ENCODE measurements around the gene ACADVL.

The ACADVL gene

DNA sequence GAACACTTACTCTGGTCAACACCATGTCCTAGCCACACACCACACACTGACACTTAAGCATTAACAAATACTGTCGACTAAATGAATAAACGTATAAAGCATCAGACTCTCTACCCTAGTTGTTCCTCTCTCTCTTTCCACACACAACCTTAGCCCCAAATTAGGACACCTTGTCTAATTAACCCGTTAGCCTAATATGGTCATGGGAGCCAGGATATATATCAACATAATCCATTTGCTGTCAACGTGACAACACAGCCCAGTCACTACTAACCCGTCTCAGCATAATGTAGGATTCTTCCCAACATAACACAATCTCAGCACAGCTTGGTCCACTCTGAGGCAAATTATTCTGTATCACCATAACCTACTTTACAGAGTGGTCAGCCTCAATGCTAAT, 12.4 kb downstream of the ACADVL start:
- TF ChIP-seq, protein P1, sequence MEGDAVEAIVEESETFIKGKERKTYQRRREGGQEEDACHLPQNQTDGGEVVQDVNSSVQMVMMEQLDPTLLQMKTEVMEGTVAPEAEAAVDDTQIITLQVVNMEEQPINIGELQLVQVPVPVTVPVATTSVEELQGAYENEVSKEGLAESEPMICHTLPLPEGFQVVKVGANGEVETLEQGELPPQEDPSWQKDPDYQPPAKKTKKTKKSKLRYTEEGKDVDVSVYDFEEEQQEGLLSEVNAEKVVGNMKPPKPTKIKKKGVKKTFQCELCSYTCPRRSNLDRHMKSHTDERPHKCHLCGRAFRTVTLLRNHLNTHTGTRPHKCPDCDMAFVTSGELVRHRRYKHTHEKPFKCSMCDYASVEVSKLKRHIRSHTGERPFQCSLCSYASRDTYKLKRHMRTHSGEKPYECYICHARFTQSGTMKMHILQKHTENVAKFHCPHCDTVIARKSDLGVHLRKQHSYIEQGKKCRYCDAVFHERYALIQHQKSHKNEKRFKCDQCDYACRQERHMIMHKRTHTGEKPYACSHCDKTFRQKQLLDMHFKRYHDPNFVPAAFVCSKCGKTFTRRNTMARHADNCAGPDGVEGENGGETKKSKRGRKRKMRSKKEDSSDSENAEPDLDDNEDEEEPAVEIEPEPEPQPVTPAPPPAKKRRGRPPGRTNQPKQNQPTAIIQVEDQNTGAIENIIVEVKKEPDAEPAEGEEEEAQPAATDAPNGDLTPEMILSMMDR (conservative IDR thresholded peaks at IDR 0.05; ENCODE audit: low read length) = no peak
- no peak for DNase-seq (ENCODE audit: low read depth)
- H3K4me3 ChIP-seq (ENCODE audit: low read length) = no peak overlapping the region

DNA sequence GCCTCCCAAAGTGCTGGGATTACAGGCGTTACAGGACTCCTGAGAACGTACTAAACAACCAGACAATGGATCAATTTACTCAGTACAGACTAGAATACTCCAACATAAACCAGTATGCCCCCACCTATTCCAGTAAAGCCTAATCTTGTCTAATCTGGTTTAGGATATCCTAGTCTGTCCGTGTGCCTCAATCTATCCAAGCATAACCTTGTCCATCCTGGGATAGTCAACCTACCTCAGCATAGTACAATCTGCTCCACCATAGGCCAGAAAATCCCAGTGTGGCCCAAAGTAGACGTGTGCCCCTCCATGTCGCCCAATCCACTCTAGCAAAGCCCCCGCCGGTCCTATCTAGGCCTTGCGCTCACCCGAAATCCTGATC, 14.0 kb downstream of the ACADVL start:
- H3K4me3 ChIP-seq (ENCODE audit: low read length) = peak overlapping the region; percentile 89
- TF ChIP-seq, protein P1 (conservative IDR thresholded peaks at IDR 0.05; ENCODE audit: low read length) = no peak
- no peak for DNase-seq (ENCODE audit: low read depth)

- DNase-seq (ENCODE audit: low read depth) = peak; percentile 93
- peak within 1 kb of the TSS; percentile 89 for H3K4me3 ChIP-seq (ENCODE audit: low read length)
- TF ChIP-seq, protein P1 (conservative IDR thresholded peaks at IDR 0.05; ENCODE audit: low read length) = no peak
Observed at GRCh38 chr17:7234083-7234951, 14.6 kb downstream of the ACADVL start, which contains the start of gene DVL2. DVL2 (minus strand) TSS chr17:7234517; CDS start chr17:7234262, 255 bp downstream.

DNA sequence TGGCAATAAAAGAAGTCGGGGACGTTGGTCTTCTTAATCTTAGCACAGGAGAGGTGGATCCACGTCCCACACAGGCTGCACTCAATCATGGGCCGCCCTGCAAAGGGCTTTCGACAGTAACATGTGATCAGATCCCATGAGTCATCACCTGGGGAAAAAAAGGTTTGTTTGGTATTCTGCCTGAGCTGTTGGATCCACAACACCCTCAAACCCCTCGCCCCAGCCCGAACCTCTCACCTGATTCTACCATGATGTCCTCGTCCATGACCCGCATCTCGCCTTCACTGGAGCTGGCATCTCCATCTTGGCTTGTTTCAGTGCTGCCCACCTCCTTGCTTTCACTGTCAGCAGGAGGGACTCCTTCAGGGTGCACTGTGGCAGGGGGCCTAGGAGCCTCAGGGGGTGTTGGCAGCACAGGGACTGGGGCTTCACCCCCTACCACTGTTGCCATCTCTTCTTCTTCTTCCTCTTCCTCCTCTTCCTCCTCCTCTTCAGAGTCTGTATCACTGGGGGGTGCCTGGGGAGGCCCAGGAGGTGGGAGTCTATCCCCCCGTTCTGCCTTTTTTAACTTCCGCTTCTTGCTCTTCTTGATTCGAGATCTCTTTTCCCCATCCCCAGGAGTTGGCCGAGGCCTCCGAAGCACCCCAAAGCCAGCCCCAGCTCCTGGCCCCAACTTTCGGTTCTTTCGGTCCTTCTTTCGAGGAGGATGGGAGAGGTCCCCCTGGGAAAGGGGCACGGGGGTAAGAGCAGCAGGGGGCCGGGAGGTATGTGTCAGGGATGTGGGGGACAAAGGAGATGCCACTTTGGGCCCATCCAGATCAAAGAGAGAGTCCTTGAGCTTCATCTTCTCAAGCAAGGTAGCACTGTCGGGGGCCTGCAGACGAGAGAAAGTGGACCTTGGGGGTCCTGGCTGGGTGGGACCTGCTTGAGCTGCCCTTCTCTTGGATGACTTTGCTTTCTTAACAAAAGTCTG, 16.2 kb downstream of the ACADVL start:
- no peak overlapping the region for H3K4me3 ChIP-seq (ENCODE audit: low read length)
- no peak for DNase-seq (ENCODE audit: low read depth)
- TF ChIP-seq, protein P1 (conservative IDR thresholded peaks at IDR 0.05; ENCODE audit: low read length) = no peak

- TF ChIP-seq, protein P1 (conservative IDR thresholded peaks at IDR 0.05; ENCODE audit: low read length) = no peak
- peak overlapping the region; percentile 94; the same call in 1 of the 2 replicates for H3K4me3 ChIP-seq (ENCODE audit: low read length)
- DNase-seq (ENCODE audit: low read depth) = no peak
Observed at GRCh38 chr17:7236808-7237207, 17.1 kb downstream of the ACADVL start.

- no peak for DNase-seq (ENCODE audit: low read depth)
- TF ChIP-seq, protein P1 (conservative IDR thresholded peaks at IDR 0.05; ENCODE audit: low read length) = no peak
Observed at GRCh38 chr17:7237266-7237760, 17.6 kb downstream of the ACADVL start.

More at GRCh38 chr17:7237266-7237760, 17.6 kb downstream of the ACADVL start:
- peak overlapping the region; percentile 94 for H3K4me3 ChIP-seq (ENCODE audit: low read length)
